ENCODE results near the gene LYSMD2. TPM values are rescaled to one million over a fixed set of nuclear protein-coding genes. Genes with fewer than 3 reads are reported as not detected.

The LYSMD2 gene
- polyA plus RNA-seq, 1 experiment, result 3.4 TPM

- DNase-seq (ENCODE audit: low read depth), result no peak
- ChIA-PET POLR2A (no interaction called here), CTCF (interaction anchor here (0.6 to 1.3 kb wide), 2 partner anchors 55 to 72 kb away, joined by 3 to 4 read pairs; no protein-coding TSS in a partner anchor)
- no peaks in the 10 kb centered on the region for H3K27me3 ChIP-seq (ENCODE audit: control insufficient read depth, insufficient read depth, low read length)
- TF ChIP-seq, protein P1, sequence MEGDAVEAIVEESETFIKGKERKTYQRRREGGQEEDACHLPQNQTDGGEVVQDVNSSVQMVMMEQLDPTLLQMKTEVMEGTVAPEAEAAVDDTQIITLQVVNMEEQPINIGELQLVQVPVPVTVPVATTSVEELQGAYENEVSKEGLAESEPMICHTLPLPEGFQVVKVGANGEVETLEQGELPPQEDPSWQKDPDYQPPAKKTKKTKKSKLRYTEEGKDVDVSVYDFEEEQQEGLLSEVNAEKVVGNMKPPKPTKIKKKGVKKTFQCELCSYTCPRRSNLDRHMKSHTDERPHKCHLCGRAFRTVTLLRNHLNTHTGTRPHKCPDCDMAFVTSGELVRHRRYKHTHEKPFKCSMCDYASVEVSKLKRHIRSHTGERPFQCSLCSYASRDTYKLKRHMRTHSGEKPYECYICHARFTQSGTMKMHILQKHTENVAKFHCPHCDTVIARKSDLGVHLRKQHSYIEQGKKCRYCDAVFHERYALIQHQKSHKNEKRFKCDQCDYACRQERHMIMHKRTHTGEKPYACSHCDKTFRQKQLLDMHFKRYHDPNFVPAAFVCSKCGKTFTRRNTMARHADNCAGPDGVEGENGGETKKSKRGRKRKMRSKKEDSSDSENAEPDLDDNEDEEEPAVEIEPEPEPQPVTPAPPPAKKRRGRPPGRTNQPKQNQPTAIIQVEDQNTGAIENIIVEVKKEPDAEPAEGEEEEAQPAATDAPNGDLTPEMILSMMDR (IDR thresholded peaks at IDR 0.05; ENCODE audit: insufficient read depth, low read depth, low read length), result no peak
- no peaks in the 10 kb centered on the region for H3K36me3 ChIP-seq (ENCODE audit: control insufficient read depth, insufficient read depth, low read length)
- H3K4me3 ChIP-seq (ENCODE audit: low read depth, low read length), result no peak overlapping the region
These were observed 16.1 kb downstream of the LYSMD2 start for GRCh38 chr15:51721199-51721960.

GRCh38 chr15:51720201-51720995, 17.1 kb downstream of the LYSMD2 start:
- POLR2A ChIA-PET, result no interaction called here
- TF ChIP-seq, protein P1 (IDR thresholded peaks at IDR 0.05; ENCODE audit: insufficient read depth, low read depth, low read length), result no peak
- CTCF ChIA-PET, result interaction anchor here (0.7 to 1.3 kb wide), 2 partner anchors 56 kb away, joined by 3 to 4 read pairs; no protein-coding TSS in a partner anchor
- Histone ChIP-seq H3K27me3 (ENCODE audit: control insufficient read depth, insufficient read depth, low read length) (no peaks in the 10 kb centered on the region), H3K36me3 (ENCODE audit: control insufficient read depth, insufficient read depth, low read length) (no peaks in the 10 kb centered on the region), H3K4me3 (ENCODE audit: low read depth, low read length) (no peak overlapping the region)
- DNase-seq (ENCODE audit: low read depth), result no peak

GRCh38 chr15:51718746-51719145, 18.7 kb downstream of the LYSMD2 start:
- no peak overlapping the region for H3K4me3 ChIP-seq (ENCODE audit: low read depth, low read length)
- ChIA-PET POLR2A (no interaction called here), CTCF (interaction anchor here (1.0 kb wide), 1 partner anchor 55 kb away, joined by 3 read pairs; no protein-coding TSS in a partner anchor)
- TF ChIP-seq, protein P1 (IDR thresholded peaks at IDR 0.05; ENCODE audit: insufficient read depth, low read depth, low read length), result no peak
- no peak for DNase-seq (ENCODE audit: low read depth)
- H3K36me3 ChIP-seq (ENCODE audit: control insufficient read depth, insufficient read depth, low read length), result no peaks in the 10 kb centered on the region
- H3K27me3 ChIP-seq (ENCODE audit: control insufficient read depth, insufficient read depth, low read length), result no peaks in the 10 kb centered on the region

DNA sequence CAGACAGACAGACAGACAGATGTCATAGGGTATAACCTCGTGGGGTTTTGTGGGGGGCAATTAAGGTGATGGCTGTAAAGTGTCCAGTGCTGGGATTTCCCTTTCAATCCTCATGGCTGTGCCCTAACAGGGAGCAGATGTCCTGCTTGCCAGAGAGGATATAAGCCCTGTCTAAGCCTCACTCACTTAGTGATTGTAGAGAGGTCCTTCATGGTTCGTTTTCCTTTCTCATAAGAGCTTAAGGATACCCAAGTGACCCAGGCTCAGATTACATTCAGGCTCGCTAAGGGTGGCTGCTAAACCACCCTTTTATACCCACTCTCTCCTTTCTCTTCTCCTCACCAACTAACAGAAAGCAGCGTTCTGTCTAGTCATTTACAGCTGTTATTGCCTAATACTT, 19.2 kb downstream of the LYSMD2 start:
- Histone ChIP-seq H3K27me3 (ENCODE audit: control insufficient read depth, insufficient read depth, low read length) (no peaks in the 10 kb centered on the region), H3K36me3 (ENCODE audit: control insufficient read depth, insufficient read depth, low read length) (no peaks in the 10 kb centered on the region), H3K4me3 (ENCODE audit: low read depth, low read length) (no peak overlapping the region)
- TF ChIP-seq, protein P1 (IDR thresholded peaks at IDR 0.05; ENCODE audit: insufficient read depth, low read depth, low read length), result no peak
- DNase-seq (ENCODE audit: low read depth), result no peak
- ChIA-PET POLR2A (no interaction called here), CTCF (interaction anchor here (1.0 kb wide), 1 partner anchor 56 kb away, joined by 3 read pairs; no protein-coding TSS in a partner anchor)

GRCh38 chr15:51714911-51715310, 22.5 kb downstream of the LYSMD2 start:
- H3K36me3 ChIP-seq (ENCODE audit: control insufficient read depth, insufficient read depth, low read length), result no peaks in the 10 kb centered on the region
- ChIA-PET POLR2A (no interaction called here), CTCF (interaction anchor here (1.5 kb wide), 1 partner anchor 65 kb away, joined by 3 read pairs; no protein-coding TSS in a partner anchor)
- TF ChIP-seq, protein P1 (IDR thresholded peaks at IDR 0.05; ENCODE audit: insufficient read depth, low read depth, low read length), result no peak
- DNase-seq (ENCODE audit: low read depth), result no peak
- no peak overlapping the region for H3K4me3 ChIP-seq (ENCODE audit: low read depth, low read length)
- peaks cover 2% of the 10 kb centered on the region for H3K27me3 ChIP-seq (ENCODE audit: control insufficient read depth, insufficient read depth, low read length)
